Mesenchymal stem cell (in vitro differentiated cells and primary cell): ENCODE results near the gene ZNF532.
A peak's percentile ranks its signal among the peaks of the same experiment; 100 is the strongest.

ENCODE experiments used
- DNase-seq: peaks from one replicate; pipeline ENCODE4 v3.0.0-alpha.2; 2013
- H2AFZ ChIP-seq: one replicate; pipeline ENCODE4 v1.6.1; 2013; ENCODE audit warnings: low read depth, mild to moderate bottlenecking, control low read depth, inconsistent platforms, low read length, moderate library complexity
- H2AK5ac ChIP-seq: 2 replicates; pipeline ENCODE4 v1.6.1; 2013; ENCODE audit warnings: low read length, moderate library complexity, mild to moderate bottlenecking, inconsistent platforms; ENCODE audit not compliant: severe bottlenecking
- H2BK120ac ChIP-seq: one replicate; pipeline ENCODE4 v1.6.1; 2013; ENCODE audit warnings: low read depth, mild to moderate bottlenecking, inconsistent platforms, low read length, moderate library complexity
- H2BK12ac ChIP-seq, 2 experiments: one replicate each; pipeline ENCODE4 v1.6.1; 2013; ENCODE audit warnings: inconsistent platforms in 2 of 2, low read length in 2 of 2, mild to moderate bottlenecking in 2 of 2, moderate library complexity in 2 of 2, control low read depth in 1 of 2
- H2BK15ac ChIP-seq: one replicate; pipeline ENCODE4 v1.6.1; 2013; ENCODE audit warnings: mild to moderate bottlenecking, low read depth, inconsistent platforms; ENCODE audit not compliant: poor library complexity, severe bottlenecking
- H2BK5ac ChIP-seq: 2 replicates; pipeline ENCODE4 v1.6.1; 2013; ENCODE audit warnings: low read depth, mild to moderate bottlenecking, low read length, control low read depth, inconsistent platforms; ENCODE audit not compliant: poor library complexity, severe bottlenecking
- H3K14ac ChIP-seq, 2 experiments: one replicate each; pipeline ENCODE4 v1.6.1; 2013; ENCODE audit warnings: inconsistent platforms in 2 of 2, low read length in 2 of 2, control low read depth in 1 of 2, mild to moderate bottlenecking in 1 of 2, moderate library complexity in 1 of 2
- H3K18ac ChIP-seq, 2 experiments: one replicate each; pipeline ENCODE4 v1.6.1; 2013; ENCODE audit warnings: inconsistent platforms in 2 of 2, low read length in 2 of 2, control low read depth in 1 of 2, low read depth in 1 of 2, mild to moderate bottlenecking in 1 of 2
- H3K23ac ChIP-seq, 2 experiments: one replicate each; pipeline ENCODE4 v1.6.1; 2013; ENCODE audit warnings: inconsistent platforms in 2 of 2, low read length in 2 of 2, mild to moderate bottlenecking in 2 of 2, moderate library complexity in 2 of 2, control low read depth in 1 of 2
- H3K27ac ChIP-seq: 2 replicates; pipeline ENCODE4 v1.5.1; 2013; ENCODE audit warnings: mild to moderate bottlenecking, moderate library complexity, low read length, control low read depth, inconsistent platforms; ENCODE audit not compliant: poor library complexity, severe bottlenecking
- H3K27me3 ChIP-seq, 2 experiments: 2 replicates each; pipeline versions ENCODE4 v1.6.1 to v1.7.0; 2013; ENCODE audit warnings: low read length in 2 of 2, mild to moderate bottlenecking in 2 of 2, moderate library complexity in 2 of 2, control low read depth in 1 of 2, inconsistent platforms in 1 of 2; ENCODE audit not compliant: control insufficient read depth in 1 of 2, insufficient read depth in 1 of 2
- H3K36me3 ChIP-seq, 2 experiments: 2 replicates each; pipeline versions ENCODE4 v1.6.1 to v1.7.0; 2013; ENCODE audit warnings: low read length in 2 of 2, control low read depth in 1 of 2, inconsistent platforms in 1 of 2, low read depth in 1 of 2, mild to moderate bottlenecking in 1 of 2; ENCODE audit not compliant: insufficient read depth in 2 of 2, control insufficient read depth in 1 of 2
- H3K4ac ChIP-seq, 2 experiments: one replicate each; pipeline ENCODE4 v1.6.1; 2013; ENCODE audit warnings: inconsistent platforms in 2 of 2, low read length in 2 of 2, mild to moderate bottlenecking in 2 of 2, moderate library complexity in 2 of 2, control low read depth in 1 of 2, low read depth in 1 of 2
- H3K4me1 ChIP-seq: 2 replicates; pipeline ENCODE4 v1.6.1; 2013; ENCODE audit warnings: low read depth, low read length, control low read depth; ENCODE audit not compliant: control insufficient read depth, insufficient read depth
- H3K4me2 ChIP-seq: 2 replicates; pipeline ENCODE4 v1.6.1; 2013; ENCODE audit warnings: low read length, mild to moderate bottlenecking, inconsistent platforms; ENCODE audit not compliant: poor library complexity, severe bottlenecking
- H3K4me3 ChIP-seq, 2 experiments: 2 replicates each; pipeline versions ENCODE4 v1.5.1 to v1.7.0; 2013; ENCODE audit warnings: low read length in 2 of 2, mild to moderate bottlenecking in 2 of 2, control low read depth in 1 of 2, low read depth in 1 of 2; ENCODE audit not compliant: insufficient read depth in 1 of 2
- H3K79me1 ChIP-seq: replicated peaks from 2 replicates; pipeline ENCODE4 v1.6.1; 2013; ENCODE audit warnings: mild to moderate bottlenecking, control low read depth, low read length, inconsistent platforms; ENCODE audit not compliant: poor library complexity, severe bottlenecking
- H3K9ac ChIP-seq: 2 replicates; pipeline ENCODE4 v1.7.0; 2013; ENCODE audit warnings: mild to moderate bottlenecking, low read length, moderate library complexity
- H3K9me3 ChIP-seq: 2 replicates; pipeline ENCODE4 v1.7.0; 2013; ENCODE audit warnings: mild to moderate bottlenecking, low read length; ENCODE audit not compliant: control insufficient read depth
- H4K8ac ChIP-seq: one replicate; pipeline ENCODE4 v1.6.1; 2013; ENCODE audit warnings: inconsistent platforms, mild to moderate bottlenecking, low read length, moderate library complexity
- H4K91ac ChIP-seq: one replicate; pipeline ENCODE4 v1.6.1; 2013; ENCODE audit warnings: mild to moderate bottlenecking, low read length, inconsistent platforms
- WGBS: methylation state at CpG from one replicate; pipeline ENCODE4 v1.1.7; 2013; ENCODE audit warnings: mixed read lengths; 5-methylcytosine and 5-hydroxymethylcytosine counted together

ZNF532 gene

DNA sequence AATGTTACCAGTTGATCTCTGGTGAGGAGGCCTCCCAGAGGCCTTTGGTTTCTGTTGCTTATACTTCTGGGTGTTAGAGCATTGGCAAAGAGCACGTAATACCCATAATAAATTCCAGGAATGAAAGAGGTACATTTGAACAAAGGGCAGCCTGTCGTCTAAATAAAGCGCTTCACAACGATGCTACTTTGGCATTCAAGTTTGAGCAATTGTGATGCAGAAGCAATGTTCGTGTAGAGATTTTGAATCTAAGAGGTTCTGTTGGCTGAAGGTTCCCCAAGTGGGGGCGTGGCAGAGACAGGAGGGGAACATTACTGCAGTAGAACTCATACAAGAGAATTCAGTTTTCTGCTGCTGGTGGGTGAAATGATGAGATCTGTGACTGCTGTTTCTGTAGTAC, 27.8 kb downstream of the ZNF532 start:
- Histone ChIP-seq H2BK120ac (no peak overlapping the region), H3K18ac (peak overlapping the region in 1 of 2 experiments; percentile 40), H2BK15ac (no peak overlapping the region), H4K8ac (no peak overlapping the region), H4K91ac (no peak overlapping the region), H3K4me1 (peaks cover 9% of the 10 kb centered on the region), H2BK12ac (peak overlapping the region in 1 of 2 experiments; percentile 25), H3K14ac (no peak overlapping the region), H3K27ac (no peak overlapping the region), H3K36me3 (peaks cover 0 to 9% of the 10 kb centered on the region in 2 experiments), H3K79me1 (peaks cover 32% of the 10 kb centered on the region), H3K23ac (no peak overlapping the region), H2BK5ac (no peak overlapping the region), H2AK5ac (no peak overlapping the region), H3K4me3 (peak overlapping the region in 1 of 2 experiments; percentile 71), H3K9ac (peak overlapping the region; percentile 83), H3K4me2 (no peak overlapping the region), H2AFZ (no peak overlapping the region), H3K27me3 (no peaks in the 10 kb centered on the region), H3K4ac (peak overlapping the region in 1 of 2 experiments; percentile 26), H3K9me3 (no peaks in the 10 kb centered on the region)
- WGBS, result 96% methylated on average over 6 of the region's 6 CpGs
- no peak for DNase-seq

DNA sequence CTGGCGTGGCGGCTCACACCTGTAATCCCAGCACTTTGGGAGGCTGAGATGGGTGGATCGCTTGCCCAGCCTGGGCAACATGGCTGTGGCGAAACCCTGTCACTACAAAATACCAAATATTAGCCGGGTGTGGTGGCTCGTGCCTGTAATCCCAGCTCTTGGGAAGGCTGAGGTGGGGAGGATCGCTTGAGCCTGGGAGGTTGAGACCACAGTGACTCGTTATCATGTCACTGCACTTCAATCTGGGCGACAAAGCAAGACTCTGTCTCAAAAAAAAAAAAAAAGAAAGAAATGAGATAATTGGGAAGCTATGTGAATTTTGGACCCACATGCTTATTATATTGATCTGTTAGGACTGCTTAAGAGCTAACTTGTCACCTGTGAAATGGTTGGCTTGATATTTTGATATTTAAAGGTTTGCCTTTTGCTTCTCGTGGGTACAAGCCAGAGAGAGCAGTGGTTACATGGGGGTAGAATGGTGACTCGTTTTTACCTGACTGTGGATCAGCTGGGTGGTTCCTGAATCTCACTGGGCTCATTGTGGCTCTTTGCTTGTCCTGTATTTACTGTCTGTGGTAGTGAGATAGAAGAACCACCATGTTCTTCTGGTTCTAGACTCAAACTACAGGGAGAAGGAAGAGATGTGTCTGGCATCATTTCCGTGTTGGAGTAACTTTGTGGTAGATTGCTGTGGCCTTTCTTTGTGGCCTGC, 28.9 kb downstream of the ZNF532 start:
- Histone ChIP-seq H2BK15ac (no peak overlapping the region), H3K14ac (no peak overlapping the region), H3K4me2 (no peak overlapping the region), H3K4ac (peak overlapping the region in 1 of 2 experiments; percentile 19), H2AFZ (no peak overlapping the region), H3K4me3 (no peak overlapping the region), H3K79me1 (peaks cover 35% of the 10 kb centered on the region), H3K4me1 (peaks cover 5% of the 10 kb centered on the region), H3K9me3 (no peaks in the 10 kb centered on the region), H3K9ac (no peak overlapping the region), H3K27ac (no peak overlapping the region), H2BK5ac (no peak overlapping the region), H3K36me3 (peaks cover 2 to 12% of the 10 kb centered on the region in 2 experiments), H2BK12ac (peak overlapping the region in 1 of 2 experiments; percentile 54), H2BK120ac (no peak overlapping the region), H4K8ac (no peak overlapping the region), H2AK5ac (no peak overlapping the region), H3K23ac (no peak overlapping the region), H3K18ac (peak overlapping the region in 1 of 2 experiments; percentile 72), H4K91ac (no peak overlapping the region), H3K27me3 (no peaks in the 10 kb centered on the region)
- WGBS, result 81% methylated on average over 11 of the region's 12 CpGs
- DNase-seq, result no peak

DNA sequence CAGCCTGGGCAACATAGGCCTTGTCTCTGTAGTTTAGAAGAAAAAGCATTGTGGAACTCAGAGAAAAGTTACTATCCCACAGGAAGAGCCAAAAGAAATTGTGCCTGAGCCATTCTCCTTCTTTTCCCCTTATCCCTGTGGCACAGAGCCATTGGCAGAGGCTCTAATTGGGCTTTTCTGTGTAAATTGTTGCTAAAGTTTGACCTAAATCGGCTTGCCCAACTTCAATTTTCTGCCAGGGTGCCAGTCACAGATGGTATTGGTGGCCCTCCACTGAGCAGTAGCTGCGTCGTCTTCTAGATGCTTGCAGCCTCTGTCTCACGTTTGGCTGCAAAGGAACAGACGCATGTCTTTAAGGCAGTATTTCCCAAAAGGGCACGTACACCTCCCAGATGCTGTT, 30.3 kb downstream of the ZNF532 start:
- no peak overlapping the region for H3K4me2 ChIP-seq
- 86% methylated on average over 6 of the region's 6 CpGs for WGBS
- H3K79me1 ChIP-seq, result peaks cover 37% of the 10 kb centered on the region
- H3K23ac ChIP-seq, result no peak overlapping the region
- H3K4ac ChIP-seq, result peak overlapping the region in 1 of 2 experiments; percentile 47
- H4K91ac ChIP-seq, result no peak overlapping the region
- H3K27ac ChIP-seq, result no peak overlapping the region
- H4K8ac ChIP-seq, result peak overlapping the region; percentile 21
- peak overlapping the region; percentile 44 to 77 for H2BK12ac ChIP-seq
- H3K36me3 ChIP-seq, result peaks cover 6 to 14% of the 10 kb centered on the region in 2 experiments
- peak overlapping the region in 1 of 2 experiments; percentile 24 for H3K18ac ChIP-seq
- no peak overlapping the region for H2AK5ac ChIP-seq
- H3K4me1 ChIP-seq, result peaks cover 4% of the 10 kb centered on the region
- no peak overlapping the region for H3K14ac ChIP-seq
- H2BK120ac ChIP-seq, result no peak overlapping the region
- no peak overlapping the region for H2BK5ac ChIP-seq
- DNase-seq, result no peak
- H2BK15ac ChIP-seq, result no peak overlapping the region
- H3K4me3 ChIP-seq, result no peak overlapping the region
- H3K9ac ChIP-seq, result no peak overlapping the region
- H2AFZ ChIP-seq, result no peak overlapping the region
- H3K27me3 ChIP-seq, result no peaks in the 10 kb centered on the region
- H3K9me3 ChIP-seq, result no peaks in the 10 kb centered on the region

DNA sequence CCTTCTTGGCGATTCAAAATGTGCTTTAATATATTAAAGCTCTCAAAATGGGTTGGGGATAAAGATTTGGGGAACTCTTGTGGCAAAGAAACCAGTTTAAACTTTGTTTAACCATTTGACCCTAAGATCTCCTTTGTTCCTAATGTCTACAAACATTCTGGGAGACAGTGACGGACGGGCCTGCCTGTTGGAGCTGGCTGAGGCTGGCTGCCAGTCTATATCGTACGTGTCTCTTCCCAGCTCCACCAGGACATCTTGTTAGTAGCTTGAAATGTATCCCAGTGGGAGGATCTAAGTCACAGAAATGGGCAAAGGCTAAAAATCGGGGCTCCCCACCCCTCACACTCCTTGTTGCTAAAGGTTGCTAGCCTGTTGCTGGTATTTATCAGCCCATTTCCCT, 30.7 kb downstream of the ZNF532 start:
- no peak overlapping the region for H3K27ac ChIP-seq
- no peak overlapping the region for H2AK5ac ChIP-seq
- H2AFZ ChIP-seq, result no peak overlapping the region
- no peak overlapping the region for H4K8ac ChIP-seq
- H3K14ac ChIP-seq, result no peak overlapping the region
- no peak overlapping the region for H3K4me2 ChIP-seq
- H3K23ac ChIP-seq, result no peak overlapping the region
- WGBS, result 88% methylated on average over 5 of the region's 6 CpGs
- no peak overlapping the region for H3K4ac ChIP-seq
- H4K91ac ChIP-seq, result peak overlapping the region; percentile 43
- no peak overlapping the region for H3K9ac ChIP-seq
- peaks cover 41% of the 10 kb centered on the region for H3K79me1 ChIP-seq
- no peak overlapping the region for H2BK5ac ChIP-seq
- H3K4me3 ChIP-seq, result no peak overlapping the region
- no peak overlapping the region for H2BK120ac ChIP-seq
- peak overlapping the region in 1 of 2 experiments; percentile 37 for H3K18ac ChIP-seq
- H3K4me1 ChIP-seq, result peaks cover 6% of the 10 kb centered on the region
- no peaks in the 10 kb centered on the region for H3K27me3 ChIP-seq
- H2BK12ac ChIP-seq, result no peak overlapping the region
- peaks cover 6 to 19% of the 10 kb centered on the region in 2 experiments for H3K36me3 ChIP-seq
- no peak overlapping the region for H2BK15ac ChIP-seq
- DNase-seq, result no peak
- no peaks in the 10 kb centered on the region for H3K9me3 ChIP-seq
